ENCODE data around the gene PDE11A. TPM values are rescaled to one million over a fixed set of nuclear protein-coding genes. Genes with fewer than 3 reads are reported as not detected.

Gene PDE11A
- polyA plus RNA-seq, 2 of the 4 experiments (the other 2 are of a cell fraction), result 3.6 to 5.6 TPM

DNA sequence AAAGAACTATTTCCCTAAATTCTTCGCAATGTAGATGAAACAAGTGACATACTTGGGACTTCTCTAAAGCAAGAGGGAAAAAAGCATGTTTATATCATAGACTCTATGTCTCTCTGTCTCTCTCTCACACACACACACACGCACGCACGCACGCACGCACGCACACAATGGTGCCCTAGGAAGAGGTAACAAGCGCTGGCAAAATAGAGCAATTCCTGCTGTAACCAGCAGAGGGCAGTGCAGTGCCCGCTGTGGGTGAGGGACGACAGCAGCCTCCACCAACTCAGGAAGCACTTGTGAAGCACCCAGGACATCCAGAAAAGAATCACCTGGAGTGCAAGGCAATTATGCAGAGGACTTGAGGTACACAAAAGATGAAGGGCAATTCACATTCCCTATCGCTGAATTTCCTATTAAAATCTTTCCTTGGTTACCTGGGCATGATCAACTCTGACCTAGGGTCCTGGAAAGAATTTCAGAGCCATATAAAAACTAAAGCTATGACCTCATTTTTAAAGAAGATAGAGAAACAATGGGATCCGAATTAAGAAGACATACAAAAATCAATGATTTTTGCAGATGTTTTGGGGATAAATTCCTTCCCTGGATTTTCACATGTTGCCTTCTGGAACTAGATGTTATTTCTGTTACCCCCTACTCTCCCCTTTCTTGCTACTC lies 166.4 kb downstream of the PDE11A start:
- 7% methylated on average over 12 of the region's 12 CpGs for WGBS (ENCODE audit: missing lambda C conversion rate)
- DNase-seq (ENCODE audit: low read depth in 1 of 2, low spot score in 1 of 2) (peak; percentile 38 to 75), ATAC-seq (peak; percentile 98 to 99), FAIRE-seq (no peak)
- H3K4me2 ChIP-seq, result peak overlapping the region; percentile 79
- CTCF ChIA-PET, result interaction anchor here (0.7 to 1.5 kb wide), 13 partner anchors 9 to 108 kb away, joined by 3 to 10 read pairs (median 4); no protein-coding TSS in a partner anchor
- no peaks in the 10 kb centered on the region for H3K4me1 ChIP-seq
- peak overlapping the region; percentile 25 to 39; a peak in 2 of 6 replicates for H3K27ac ChIP-seq
- H3K9me3 ChIP-seq, result no peaks in the 10 kb centered on the region
- POLR2A ChIA-PET, result no interaction called here
- H3K4me3 ChIP-seq, result peak overlapping the region; percentile 30
- TF ChIP-seq, protein P1, sequence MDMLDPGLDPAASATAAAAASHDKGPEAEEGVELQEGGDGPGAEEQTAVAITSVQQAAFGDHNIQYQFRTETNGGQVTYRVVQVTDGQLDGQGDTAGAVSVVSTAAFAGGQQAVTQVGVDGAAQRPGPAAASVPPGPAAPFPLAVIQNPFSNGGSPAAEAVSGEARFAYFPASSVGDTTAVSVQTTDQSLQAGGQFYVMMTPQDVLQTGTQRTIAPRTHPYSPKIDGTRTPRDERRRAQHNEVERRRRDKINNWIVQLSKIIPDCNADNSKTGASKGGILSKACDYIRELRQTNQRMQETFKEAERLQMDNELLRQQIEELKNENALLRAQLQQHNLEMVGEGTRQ (IDR thresholded peaks at IDR 0.05), result no peak
- no peak for TF ChIP-seq BHLHE40 (IDR thresholded peaks at IDR 0.05; ENCODE audit: low read depth, low read length)
- no peak for TF ChIP-seq JUN (IDR thresholded peaks at IDR 0.05)
- TF ChIP-seq MYC (IDR thresholded peaks at IDR 0.05; ENCODE audit: borderline replicate concordance, low read length), result 0 out of 2 replicates have a peak, but pooled peaks have one; percentile 29
- no peak for TF ChIP-seq FOSL2 (IDR thresholded peaks at IDR 0.05)
- no peak for TF ChIP-seq FOSL2 (CRISPR knock-in tag; IDR thresholded peaks at IDR 0.05)
- TF ChIP-seq MAZ (IDR thresholded peaks at IDR 0.05; ENCODE audit: borderline replicate concordance, low read depth, low read length), result no peak
- TF ChIP-seq, protein P2, sequence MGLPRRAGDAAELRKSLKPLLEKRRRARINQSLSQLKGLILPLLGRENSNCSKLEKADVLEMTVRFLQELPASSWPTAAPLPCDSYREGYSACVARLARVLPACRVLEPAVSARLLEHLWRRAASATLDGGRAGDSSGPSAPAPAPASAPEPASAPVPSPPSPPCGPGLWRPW (IDR thresholded peaks at IDR 0.05), result no peak
- TF ChIP-seq HDAC2 (IDR thresholded peaks at IDR 0.05), result no peak
- TF ChIP-seq JUNB (IDR thresholded peaks at IDR 0.05), result no peak
- TF ChIP-seq RAD21 (conservative IDR thresholded peaks at IDR 0.05 in 1 of 2, IDR thresholded peaks at IDR 0.05 in 1 of 2), result peak; percentile 55 to 61; a peak in 4 of 5 replicates
- TF ChIP-seq, protein P3, sequence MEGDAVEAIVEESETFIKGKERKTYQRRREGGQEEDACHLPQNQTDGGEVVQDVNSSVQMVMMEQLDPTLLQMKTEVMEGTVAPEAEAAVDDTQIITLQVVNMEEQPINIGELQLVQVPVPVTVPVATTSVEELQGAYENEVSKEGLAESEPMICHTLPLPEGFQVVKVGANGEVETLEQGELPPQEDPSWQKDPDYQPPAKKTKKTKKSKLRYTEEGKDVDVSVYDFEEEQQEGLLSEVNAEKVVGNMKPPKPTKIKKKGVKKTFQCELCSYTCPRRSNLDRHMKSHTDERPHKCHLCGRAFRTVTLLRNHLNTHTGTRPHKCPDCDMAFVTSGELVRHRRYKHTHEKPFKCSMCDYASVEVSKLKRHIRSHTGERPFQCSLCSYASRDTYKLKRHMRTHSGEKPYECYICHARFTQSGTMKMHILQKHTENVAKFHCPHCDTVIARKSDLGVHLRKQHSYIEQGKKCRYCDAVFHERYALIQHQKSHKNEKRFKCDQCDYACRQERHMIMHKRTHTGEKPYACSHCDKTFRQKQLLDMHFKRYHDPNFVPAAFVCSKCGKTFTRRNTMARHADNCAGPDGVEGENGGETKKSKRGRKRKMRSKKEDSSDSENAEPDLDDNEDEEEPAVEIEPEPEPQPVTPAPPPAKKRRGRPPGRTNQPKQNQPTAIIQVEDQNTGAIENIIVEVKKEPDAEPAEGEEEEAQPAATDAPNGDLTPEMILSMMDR (IDR thresholded peaks at IDR 0.05), result peak; percentile 85
- no peak for TF ChIP-seq RFX5 (IDR thresholded peaks at IDR 0.05)
- TF ChIP-seq CBX8 (IDR thresholded peaks at IDR 0.05), result no peak
- no peak for TF ChIP-seq EP300 (IDR thresholded peaks at IDR 0.05)
- no peak for TF ChIP-seq HEYL (CRISPR knock-in tag; IDR thresholded peaks at IDR 0.05)
- no peak for TF ChIP-seq HOXB5 (CRISPR knock-in tag; IDR thresholded peaks at IDR 0.05)
- no peak for TF ChIP-seq BCL3 (IDR thresholded peaks at IDR 0.05)
- no peak for TF ChIP-seq ZSCAN20 (CRISPR knock-in tag; IDR thresholded peaks at IDR 0.05)
- TF ChIP-seq RARB (CRISPR knock-in tag; IDR thresholded peaks at IDR 0.05), result no peak
- no peak for TF ChIP-seq ZFP36 (IDR thresholded peaks at IDR 0.05; ENCODE audit: borderline replicate concordance, partially characterized antibody)
- no peak for TF ChIP-seq RCOR1 (IDR thresholded peaks at IDR 0.05; ENCODE audit: low read depth, low read length)
- peak; percentile 49 for TF ChIP-seq SMC3 (IDR thresholded peaks at IDR 0.05)
- TF ChIP-seq ZC3H11A (IDR thresholded peaks at IDR 0.05), result no peak
- no peak for TF ChIP-seq NFE2L2 (conservative IDR thresholded peaks at IDR 0.05; ENCODE audit: low read length)

GRCh38 chr2:177905640-177906039 lies 166.9 kb downstream of the PDE11A start:
- peak overlapping the region; percentile 79 for H3K4me2 ChIP-seq
- CTCF ChIA-PET, result interaction anchor here (1.3 kb wide), 1 partner anchor 77 kb away, joined by 5 read pairs; no protein-coding TSS in a partner anchor

More at GRCh38 chr2:177905640-177906039, 166.9 kb downstream of the PDE11A start:
- Histone ChIP-seq H3K9me3 (no peaks in the 10 kb centered on the region), H3K4me3 (peak overlapping the region; percentile 30), H3K27ac (peak overlapping the region; percentile 25 to 39; a peak in 2 of 6 replicates), H3K4me1 (no peaks in the 10 kb centered on the region)
- TF ChIP-seq, protein P4, sequence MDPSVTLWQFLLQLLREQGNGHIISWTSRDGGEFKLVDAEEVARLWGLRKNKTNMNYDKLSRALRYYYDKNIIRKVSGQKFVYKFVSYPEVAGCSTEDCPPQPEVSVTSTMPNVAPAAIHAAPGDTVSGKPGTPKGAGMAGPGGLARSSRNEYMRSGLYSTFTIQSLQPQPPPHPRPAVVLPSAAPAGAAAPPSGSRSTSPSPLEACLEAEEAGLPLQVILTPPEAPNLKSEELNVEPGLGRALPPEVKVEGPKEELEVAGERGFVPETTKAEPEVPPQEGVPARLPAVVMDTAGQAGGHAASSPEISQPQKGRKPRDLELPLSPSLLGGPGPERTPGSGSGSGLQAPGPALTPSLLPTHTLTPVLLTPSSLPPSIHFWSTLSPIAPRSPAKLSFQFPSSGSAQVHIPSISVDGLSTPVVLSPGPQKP (IDR thresholded peaks at IDR 0.05; ENCODE audit: low read depth, low read length), result no peak
- no peak for TF ChIP-seq EHF (CRISPR knock-in tag; IDR thresholded peaks at IDR 0.05)
- POLR2A ChIA-PET, result no interaction called here
- FAIRE-seq (no peak), ATAC-seq (peak; percentile 38 to 52; a peak in 5 of 6 replicates), DNase-seq (ENCODE audit: low read depth in 1 of 2, low spot score in 1 of 2) (no peak)
- WGBS (ENCODE audit: missing lambda C conversion rate), result 64% methylated on average over 2 of the region's 2 CpGs

Data from A549 (cell line).